Effector memory CD8-positive, alpha-beta T cell (primary cell): ENCODE results near the gene ROPN1B.
"Not testable (repeated sequence)": the region's sequence is repeated elsewhere in the genome, so short reads cannot be mapped to it uniquely, and the experiment has no call there.

Source experiments
- ATAC-seq: fragments of 150-1000 bp; cut with Tn5 transposase; replicated peaks from 2 replicates; pipeline ENCODE4 v1.10.0; 2021; ENCODE audit warnings: mild to moderate bottlenecking, moderate library complexity
- DNase-seq, 3 experiments: peaks; one replicate each; pipeline ENCODE4 v3.0.0; 2021
- H3K27ac Mint-ChIP-seq, 2 donors: one replicate each; pipeline ENCODE4 v1.8.0; 2022; ENCODE audit warnings: mild to moderate bottlenecking in 2 of 2, mixed read lengths in 2 of 2, moderate library complexity in 2 of 2
- H3K27me3 Mint-ChIP-seq, 2 donors: one replicate each; pipeline ENCODE4 v1.8.0; 2022; ENCODE audit warnings: mixed read lengths in 2 of 2
- H3K36me3 Mint-ChIP-seq: one replicate; pipeline ENCODE4 v1.8.0; 2022; ENCODE audit warnings: mild to moderate bottlenecking, moderate library complexity, mixed read lengths; ENCODE audit not compliant: insufficient read depth
- H3K4me1 Mint-ChIP-seq, 2 donors: one replicate each; pipeline ENCODE4 v1.8.0; 2022; ENCODE audit warnings: low read depth in 2 of 2, mixed read lengths in 2 of 2
- H3K4me3 Mint-ChIP-seq, 2 donors: one replicate each; pipeline ENCODE4 v1.8.0; 2022; ENCODE audit warnings: mild to moderate bottlenecking in 2 of 2, mixed read lengths in 2 of 2, moderate library complexity in 2 of 2
- H3K9me3 Mint-ChIP-seq, 2 donors: one replicate each; pipeline ENCODE4 v1.8.0; 2022; ENCODE audit warnings: mixed read lengths in 2 of 2
- total RNA-seq, 9 experiments: gene quantifications; one replicate each; lab custom pipeline; 2026; lab: John Stamatoyannopoulos, UW

Gene ROPN1B
- total RNA-seq: 0 to 0.13 (median 0) reads per million in 9 experiments

DNA sequence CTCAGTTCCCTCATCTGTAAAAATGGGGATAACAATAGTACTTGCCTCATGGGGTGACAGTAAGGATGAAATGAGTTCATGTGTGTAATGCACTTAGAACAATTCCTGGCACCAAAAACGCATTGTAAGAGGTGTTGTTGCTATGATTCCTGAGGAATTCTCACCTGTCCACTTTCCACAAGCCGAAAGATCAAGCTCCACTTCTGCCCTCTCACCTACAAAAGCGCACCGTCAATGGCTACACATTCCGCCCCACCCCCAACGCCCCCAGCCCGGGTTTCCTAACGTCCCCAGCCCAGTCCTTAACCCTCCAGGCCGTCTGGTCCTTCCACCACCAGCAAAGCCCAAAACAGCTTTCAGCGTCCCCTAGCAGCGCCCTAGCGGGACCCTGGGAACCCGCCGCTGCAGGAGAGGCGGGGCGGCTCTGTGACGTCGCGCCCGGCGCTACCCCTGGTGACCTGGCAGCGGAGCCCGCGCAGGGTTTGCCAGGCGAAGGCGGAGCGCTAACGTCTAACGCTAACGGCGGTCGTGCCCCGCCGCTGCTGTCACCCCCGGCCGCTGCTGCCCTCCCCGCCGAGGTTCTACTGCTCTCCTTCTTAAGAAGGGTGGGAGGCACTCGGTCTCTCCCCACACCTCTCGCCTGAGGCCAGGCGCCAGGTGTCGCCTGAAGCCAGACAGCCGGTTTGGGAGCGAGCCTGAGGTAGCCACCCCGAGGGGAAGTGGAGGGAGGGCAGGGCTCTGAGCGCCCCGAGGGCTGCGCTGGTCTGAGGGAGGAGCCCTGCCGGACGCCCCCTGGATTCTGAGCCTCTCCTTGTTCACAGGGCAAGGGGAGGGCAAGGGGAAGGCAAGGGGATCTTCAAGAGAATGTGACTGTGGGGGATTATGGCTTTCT lies at the start of gene ROPN1B:
Gene ROPN1B (plus strand): TSS at position 478 of the 892 bp plus-strand sequence. CDS start 2,877 bp downstream, outside the sequence.
- peaks cover 13 to 17% of the 10 kb centered on the region in 2 donors for H3K27me3 Mint-ChIP-seq

DNA sequence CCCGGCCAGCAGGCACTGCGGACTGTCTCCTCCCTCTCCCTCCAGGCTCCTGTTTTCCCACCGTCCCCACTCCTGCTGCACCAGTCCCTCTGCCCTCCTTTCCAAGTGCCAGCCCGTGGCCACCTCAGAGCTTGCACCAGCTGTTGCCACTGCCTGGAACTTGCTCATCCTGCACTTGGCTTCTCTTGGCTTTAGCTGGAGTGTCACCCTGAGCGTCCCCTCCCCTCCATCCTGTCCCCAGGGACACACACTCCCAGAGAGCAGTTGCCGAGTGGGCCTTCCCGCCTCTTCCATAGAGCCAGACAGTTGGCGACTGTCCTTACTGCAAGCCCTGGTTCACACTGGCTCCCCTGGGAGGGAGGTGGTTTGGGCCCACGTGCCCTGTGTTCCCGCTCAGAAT lies 48.8 kb upstream of the ROPN1B start:
- not testable (repeated sequence) for H3K4me1 Mint-ChIP-seq, DNase-seq, H3K9me3 Mint-ChIP-seq, H3K27ac Mint-ChIP-seq, ATAC-seq, H3K27me3 Mint-ChIP-seq, H3K4me3 Mint-ChIP-seq
- H3K36me3 Mint-ChIP-seq: peaks cover 10% of the 10 kb centered on the region

More for the DNA sequence above, at the start of gene ROPN1B:
- H3K27ac Mint-ChIP-seq, H3K36me3 Mint-ChIP-seq, DNase-seq, H3K9me3 Mint-ChIP-seq, H3K4me1 Mint-ChIP-seq: not testable (repeated sequence)
- peak; percentile 86 for ATAC-seq
- H3K4me3 Mint-ChIP-seq: peak within 1 kb of the TSS; percentile 30 to 49

DNA sequence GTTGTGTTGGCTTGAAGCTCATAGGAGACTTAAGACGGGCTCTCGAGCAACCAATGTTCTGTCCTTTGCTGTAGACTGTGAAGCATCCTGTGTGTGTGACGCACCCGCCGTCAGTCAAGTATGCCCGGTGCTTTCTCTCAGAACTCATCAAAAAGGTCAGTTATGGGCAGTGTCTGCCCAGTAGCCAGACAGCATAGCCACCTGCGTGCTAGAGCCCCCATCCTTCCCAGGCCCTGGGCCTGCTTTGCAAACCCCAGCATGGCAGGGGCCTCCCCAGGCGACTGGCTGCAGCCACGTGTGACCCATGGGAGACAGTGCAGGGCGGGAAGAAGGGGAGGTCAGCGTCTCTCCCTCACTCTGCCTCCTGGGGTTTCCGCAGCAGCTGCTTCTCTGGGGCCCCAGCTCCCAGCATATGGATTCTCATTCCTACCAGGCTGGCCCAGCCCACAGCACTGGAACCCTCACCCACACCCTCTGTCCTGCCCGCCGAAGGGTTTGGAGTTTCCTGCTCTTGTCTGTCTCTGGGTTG lies 48.2 kb upstream of the ROPN1B start:
- ATAC-seq, H3K4me3 Mint-ChIP-seq, H3K27me3 Mint-ChIP-seq, DNase-seq, H3K27ac Mint-ChIP-seq, H3K9me3 Mint-ChIP-seq, H3K4me1 Mint-ChIP-seq, H3K36me3 Mint-ChIP-seq: not testable (repeated sequence)

DNA sequence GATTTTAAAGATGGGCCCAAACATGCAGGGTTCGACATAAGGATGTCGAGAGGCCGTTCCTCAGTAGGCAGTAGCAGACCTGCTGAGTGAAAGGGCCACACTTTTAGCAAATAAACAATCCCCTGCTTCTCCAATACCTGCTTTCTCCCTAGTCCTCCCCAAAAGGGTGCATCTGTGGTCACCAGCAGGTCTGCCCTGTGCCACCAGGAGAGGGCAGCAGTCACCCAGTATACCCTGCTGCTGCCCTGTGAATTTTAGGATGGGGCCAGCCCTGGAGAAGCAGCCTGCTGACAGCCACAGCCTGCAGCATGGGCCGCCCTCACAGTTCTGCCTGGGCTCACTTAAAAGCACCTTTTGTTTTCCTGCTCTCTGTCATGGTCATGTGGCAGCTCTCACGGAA lies 47.3 kb upstream of the ROPN1B start:
- not testable (repeated sequence) for H3K4me3 Mint-ChIP-seq, H3K27me3 Mint-ChIP-seq
- peak; percentile 21 to 39 (median 37) for DNase-seq

DNA sequence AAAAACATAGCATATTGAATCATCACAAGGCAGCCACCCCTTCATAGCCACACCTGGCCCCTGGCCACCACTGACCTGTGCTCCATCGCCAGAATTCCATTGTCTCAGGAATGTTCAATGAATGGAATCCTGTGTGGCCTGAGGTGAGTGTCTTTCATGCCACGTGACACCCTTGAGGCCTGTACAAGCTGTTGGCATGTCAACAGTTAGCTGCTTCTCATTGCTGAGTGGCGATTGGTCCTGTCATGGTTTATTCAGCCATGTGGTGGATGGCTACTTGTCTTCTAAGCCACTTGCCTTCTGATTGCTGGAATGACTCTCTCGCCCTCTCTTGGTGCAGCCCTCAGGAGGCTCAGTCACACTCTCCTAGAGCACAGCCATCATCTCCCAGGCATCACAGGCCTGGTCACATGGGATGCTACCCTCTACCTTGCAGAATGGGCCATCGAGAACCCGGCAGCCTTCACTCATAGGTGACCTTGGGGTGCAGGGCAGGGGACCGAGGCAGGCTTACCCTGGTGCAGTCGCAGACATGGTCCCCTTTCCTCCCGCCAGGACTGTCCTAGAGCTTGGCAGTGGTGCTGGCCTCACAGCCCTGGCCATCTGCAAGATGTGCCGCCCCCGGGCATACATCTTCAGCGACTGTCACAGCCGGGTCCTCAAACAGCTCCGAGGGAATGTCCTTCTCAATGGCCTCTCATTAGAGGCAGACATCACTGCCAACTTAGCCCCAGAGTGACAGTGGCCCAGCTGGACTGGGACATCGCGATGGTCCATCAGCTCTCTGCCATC lies 45.5 kb upstream of the ROPN1B start:
- H3K9me3 Mint-ChIP-seq, H3K4me3 Mint-ChIP-seq, DNase-seq, H3K27me3 Mint-ChIP-seq, H3K27ac Mint-ChIP-seq, ATAC-seq, H3K36me3 Mint-ChIP-seq, H3K4me1 Mint-ChIP-seq: not testable (repeated sequence)

More for the DNA sequence above, 47.3 kb upstream of the ROPN1B start:
- not testable (repeated sequence) for H3K27ac Mint-ChIP-seq, ATAC-seq, H3K4me1 Mint-ChIP-seq, H3K9me3 Mint-ChIP-seq, H3K36me3 Mint-ChIP-seq

DNA sequence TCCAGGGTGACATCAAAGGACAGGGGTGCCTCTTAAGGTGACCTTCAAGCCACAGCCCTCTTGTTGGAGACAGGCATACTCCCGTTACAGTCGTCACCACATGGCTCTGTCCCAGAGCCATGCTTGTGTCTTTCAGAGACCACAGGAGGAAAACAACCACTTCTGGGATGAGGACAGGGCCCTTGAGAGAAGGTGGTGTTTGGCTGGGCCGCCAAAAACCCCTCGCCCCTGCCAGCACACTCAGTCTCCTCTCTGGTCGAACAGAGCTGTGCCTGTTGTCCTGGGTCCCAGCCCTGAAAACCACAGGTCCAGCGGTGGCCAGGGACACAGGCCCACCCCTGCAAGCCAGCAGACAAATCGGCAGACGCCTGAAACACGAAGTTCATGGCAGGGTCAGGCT lies 44.7 kb upstream of the ROPN1B start:
- H3K4me1 Mint-ChIP-seq, H3K27ac Mint-ChIP-seq, DNase-seq, H3K27me3 Mint-ChIP-seq, H3K9me3 Mint-ChIP-seq, H3K4me3 Mint-ChIP-seq, H3K36me3 Mint-ChIP-seq, ATAC-seq: not testable (repeated sequence)

DNA sequence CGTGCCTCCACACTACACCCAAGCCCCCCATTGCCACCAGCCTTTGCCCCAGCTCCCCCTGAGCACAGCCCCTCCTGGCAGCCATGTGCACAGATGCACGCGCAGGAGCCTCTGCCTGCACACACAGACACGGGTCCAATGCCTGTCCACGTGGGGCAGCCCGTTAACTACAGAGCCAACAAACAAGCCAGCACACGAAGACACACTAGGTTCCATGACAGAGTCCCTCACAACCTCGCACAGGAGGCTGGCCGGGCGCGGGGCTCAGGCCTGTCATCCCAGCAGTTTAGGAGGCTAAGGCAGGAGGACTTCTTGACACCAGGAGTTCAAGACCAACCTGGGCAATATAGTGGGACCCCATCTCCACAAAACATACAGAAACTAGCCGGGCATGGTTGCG lies 43.3 kb upstream of the ROPN1B start:
- H3K27me3 Mint-ChIP-seq: peaks cover 0 to 15% of the 10 kb centered on the region in 2 donors
- not testable (repeated sequence) for H3K9me3 Mint-ChIP-seq, H3K36me3 Mint-ChIP-seq, H3K4me3 Mint-ChIP-seq, DNase-seq, H3K27ac Mint-ChIP-seq, H3K4me1 Mint-ChIP-seq, ATAC-seq

DNA sequence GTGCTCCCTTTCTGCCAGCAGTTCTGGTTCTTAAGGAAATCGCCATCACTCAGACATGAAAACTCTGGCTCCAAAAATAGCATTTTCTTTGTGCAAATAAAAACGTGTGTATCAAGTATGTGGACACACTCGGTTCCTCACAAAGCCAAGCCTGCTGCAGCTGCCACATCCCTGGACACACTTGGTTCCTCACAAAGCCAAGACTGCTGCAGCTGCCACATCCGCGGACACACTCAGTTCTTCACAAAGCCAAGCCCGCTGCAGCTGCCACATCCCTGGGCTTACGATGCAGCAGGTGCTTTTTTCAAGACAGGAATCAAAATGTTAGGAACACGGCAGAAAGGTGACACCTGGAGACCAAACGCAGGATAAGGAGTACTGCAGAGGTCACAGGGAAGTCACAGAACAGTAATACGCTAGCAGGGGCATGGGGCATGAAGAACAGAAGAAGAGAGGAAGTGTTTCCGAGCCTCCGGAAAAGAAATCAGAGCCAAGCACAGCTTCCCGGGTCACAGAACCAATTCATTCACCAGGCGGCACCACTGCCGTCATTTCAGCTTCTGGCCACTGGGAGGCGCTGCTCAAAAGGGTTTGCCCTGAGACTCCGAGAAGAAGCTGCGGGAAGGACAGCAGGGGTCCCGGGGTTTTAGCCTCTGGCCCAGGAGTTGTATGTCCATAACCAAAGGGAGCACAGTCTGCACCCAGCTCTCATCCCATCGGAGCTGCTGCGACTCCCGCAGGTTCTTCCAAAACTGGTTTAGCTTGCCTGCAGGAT lies 40.0 kb upstream of the ROPN1B start:
- Mint-ChIP-seq H3K27me3 (peaks cover 0 to 28% of the 10 kb centered on the region in 2 donors), H3K4me1 (peaks cover 8 to 11% of the 10 kb centered on the region in 2 donors)
- not testable (repeated sequence) for H3K4me3 Mint-ChIP-seq, H3K9me3 Mint-ChIP-seq, H3K36me3 Mint-ChIP-seq, H3K27ac Mint-ChIP-seq, ATAC-seq
- peak; percentile 56 to 73 (median 60) for DNase-seq

DNA sequence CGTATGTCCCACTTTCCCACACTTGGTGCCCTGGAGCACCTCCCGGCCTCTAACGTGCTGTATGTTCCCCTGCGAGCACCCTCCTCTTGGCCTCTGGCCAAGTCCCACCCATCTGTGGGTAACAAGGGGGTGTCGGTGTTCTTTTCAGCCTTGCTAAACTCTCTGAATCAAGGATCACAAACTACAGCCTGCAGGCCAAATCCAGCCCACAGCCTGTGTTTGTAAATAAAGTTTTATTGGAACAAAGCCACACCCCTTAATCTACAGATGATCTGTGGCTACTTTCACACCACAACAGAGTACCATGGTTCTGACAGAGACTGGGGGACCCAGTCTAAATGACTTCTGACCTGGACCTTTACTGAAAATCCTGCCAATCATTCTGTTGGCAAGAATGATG lies 39.2 kb upstream of the ROPN1B start:
- H3K27ac Mint-ChIP-seq, H3K4me3 Mint-ChIP-seq, H3K36me3 Mint-ChIP-seq, H3K9me3 Mint-ChIP-seq, DNase-seq, ATAC-seq: not testable (repeated sequence)
- peaks cover 0 to 36% of the 10 kb centered on the region in 2 donors for H3K27me3 Mint-ChIP-seq
- peaks cover 8 to 11% of the 10 kb centered on the region in 2 donors for H3K4me1 Mint-ChIP-seq

DNA sequence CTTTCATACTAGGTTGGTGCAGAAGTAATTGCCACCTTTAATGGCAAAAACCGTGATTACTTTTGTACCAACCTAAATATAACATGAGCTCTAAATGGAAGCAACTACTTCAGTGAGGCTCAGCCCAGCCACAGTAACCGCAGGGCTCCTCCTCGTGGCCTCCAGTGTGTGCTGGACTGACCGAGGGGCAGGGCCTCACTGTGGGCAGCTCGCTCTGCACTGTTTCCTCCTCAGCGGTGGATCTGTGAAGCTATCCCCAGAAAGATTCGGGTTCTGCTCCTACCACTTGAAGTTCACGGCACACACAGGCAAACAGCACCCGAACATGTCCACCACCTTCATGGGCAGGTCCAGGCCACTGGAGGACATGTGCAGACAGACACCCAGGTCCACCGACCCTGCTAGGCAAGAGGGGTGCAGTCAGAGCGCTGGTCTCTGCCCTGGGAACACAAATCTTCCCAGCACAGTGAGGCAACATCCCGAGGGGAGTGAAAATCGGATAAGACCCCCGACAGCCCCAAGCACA lies 37.6 kb upstream of the ROPN1B start:
- not testable (repeated sequence) for ATAC-seq, DNase-seq, H3K36me3 Mint-ChIP-seq, H3K9me3 Mint-ChIP-seq, H3K4me3 Mint-ChIP-seq, H3K27ac Mint-ChIP-seq
- H3K27me3 Mint-ChIP-seq: peaks cover 12 to 53% of the 10 kb centered on the region in 2 donors
- H3K4me1 Mint-ChIP-seq: peaks cover 8 to 11% of the 10 kb centered on the region in 2 donors

DNA sequence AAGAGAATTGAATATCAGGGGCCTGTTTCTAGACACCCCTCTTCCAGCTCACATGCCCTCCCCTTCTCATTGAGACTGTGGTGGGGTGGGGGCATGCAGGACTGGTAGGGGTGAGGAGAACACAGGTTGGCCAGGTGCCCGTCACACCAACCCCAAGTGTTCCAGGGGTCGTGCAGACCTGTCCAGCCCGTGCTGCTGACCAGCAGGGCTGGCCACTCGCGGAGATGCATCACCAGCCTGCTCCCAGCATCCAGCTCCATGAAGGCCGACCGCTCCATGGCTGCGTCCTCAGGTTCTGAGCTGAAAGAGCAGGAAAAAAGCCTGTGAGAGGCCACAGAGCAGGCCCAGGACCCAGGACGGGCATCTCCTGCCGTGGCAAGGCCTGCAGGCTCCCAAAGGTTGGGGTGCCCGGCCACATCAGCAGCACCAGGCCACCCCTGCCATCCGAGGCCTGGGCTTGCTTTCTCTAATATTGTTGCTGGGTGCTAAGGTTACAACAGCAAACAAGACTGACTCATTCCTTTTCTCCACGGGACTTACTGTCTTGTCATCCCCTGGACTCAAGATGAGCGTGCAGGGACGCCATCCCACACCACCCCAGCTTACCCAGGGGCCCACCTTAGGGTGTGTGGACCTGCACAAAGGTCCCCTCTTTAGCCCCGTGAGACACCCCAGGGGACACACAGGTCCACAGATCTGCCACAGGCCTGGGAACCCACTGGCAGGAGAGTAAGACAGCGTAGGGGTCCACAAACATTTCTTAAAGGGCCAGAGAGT lies 35.4 kb upstream of the ROPN1B start:
- not testable (repeated sequence) for ATAC-seq, DNase-seq, H3K4me3 Mint-ChIP-seq, H3K9me3 Mint-ChIP-seq, H3K27ac Mint-ChIP-seq, H3K36me3 Mint-ChIP-seq
- peaks cover 15 to 57% of the 10 kb centered on the region in 2 donors for H3K27me3 Mint-ChIP-seq
- peaks cover 8 to 11% of the 10 kb centered on the region in 2 donors for H3K4me1 Mint-ChIP-seq

DNA sequence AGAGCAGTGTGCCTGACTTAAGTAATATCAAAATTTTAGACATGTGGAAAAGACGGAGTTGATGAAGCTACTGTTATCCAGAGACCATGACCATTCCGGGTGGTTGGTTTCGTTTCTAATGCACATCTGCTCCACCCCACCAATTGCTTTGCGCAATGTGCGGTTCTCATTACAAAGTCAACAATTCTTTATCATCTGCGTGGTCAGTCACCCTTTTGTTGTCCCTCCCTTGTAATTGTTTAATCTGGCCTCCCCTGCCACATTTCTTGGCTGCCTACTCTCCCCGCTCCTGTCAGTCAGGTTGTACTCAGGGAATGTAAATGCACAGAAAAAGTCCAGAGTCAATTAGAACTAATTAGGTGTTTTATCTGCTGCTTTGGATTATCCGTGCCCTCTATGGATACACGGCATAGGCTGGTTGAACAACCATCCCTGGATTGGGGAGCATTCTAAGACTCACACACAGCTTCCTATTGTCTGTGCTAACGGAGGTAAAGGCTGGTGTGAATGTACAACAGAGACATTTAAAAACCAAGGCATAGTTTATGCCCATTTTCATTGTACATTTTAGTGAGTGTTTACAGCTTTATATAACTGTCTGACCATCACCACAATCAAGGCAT lies 33.6 kb upstream of the ROPN1B start:
- peaks cover 15 to 42% of the 10 kb centered on the region in 2 donors for H3K27me3 Mint-ChIP-seq
- not testable (repeated sequence) for H3K36me3 Mint-ChIP-seq, H3K4me1 Mint-ChIP-seq, ATAC-seq, H3K4me3 Mint-ChIP-seq, H3K27ac Mint-ChIP-seq, DNase-seq, H3K9me3 Mint-ChIP-seq
